Transverse colon (tissue), 4 donors: ENCODE data around the gene KIDINS220. TPM values are rescaled to one million over a fixed set of nuclear protein-coding genes. Genes with fewer than 3 reads are reported as not detected.

Experiments
- DNase-seq: peaks from one replicate; pipeline ENCODE4 v3.0.0-alpha.2; 2019
- H3K27ac ChIP-seq, 4 donors: fragments of 200-600 bp; sonication (generic); 2 replicates each; pipeline ENCODE4 v1.5.1; 2016 to 2018; ENCODE audit warnings: inconsistent platforms in 4 of 4
- H3K27me3 ChIP-seq: fragments of 200-600 bp; sonication (generic); 2 replicates; pipeline ENCODE4 v1.5.1; 2017; ENCODE audit warnings: inconsistent platforms
- H3K36me3 ChIP-seq, 4 donors: fragments of 200-600 bp; sonication (generic); 2 replicates each; pipeline ENCODE4 v1.5.1; 2017 to 2019; ENCODE audit warnings: inconsistent platforms in 4 of 4
- H3K4me1 ChIP-seq, 4 donors: fragments of 200-600 bp; sonication (generic); 2 replicates each; pipeline ENCODE4 v1.5.1; 2017 to 2020; ENCODE audit warnings: inconsistent platforms in 4 of 4
- H3K4me3 ChIP-seq, 4 donors: fragments of 200-600 bp; sonication (generic); 1 replicate in 1 of 4; 2 replicates in 3 of 4; pipeline versions ENCODE4 v1.5.1 to v1.6.1; 2017 to 2019; ENCODE audit warnings: inconsistent platforms in 4 of 4
- H3K9me3 ChIP-seq, 2 donors: fragments of 200-600 bp; sonication (generic); 2 replicates each; pipeline ENCODE4 v1.5.1; 2017 to 2019; ENCODE audit warnings: inconsistent platforms in 2 of 2
- CTCF ChIP-seq, 5 experiments: fragments of 200-600 bp in 3 of 5; fragments of 450-650 bp in 2 of 5; sonication (generic) in 3 of 5; IDR thresholded peaks; 1 replicate in 2 of 5; 2 replicates in 3 of 5; pipeline ENCODE4 v1.5.1; 2016 to 2017; ENCODE audit warnings: antibody characterized with exemption in 5 of 5, inconsistent platforms in 3 of 5, mild to moderate bottlenecking in 2 of 5, moderate library complexity in 1 of 5
- EP300 ChIP-seq: sonication (generic); formaldehyde crosslinking; IDR thresholded peaks from one replicate; pipeline ENCODE4 v1.6.1; 2017; ENCODE audit warnings: antibody characterized with exemption, low read depth
- POLR2A ChIP-seq: fragments of 450-650 bp; IDR thresholded peaks from one replicate; pipeline ENCODE4 v1.6.1; 2016; ENCODE audit warnings: antibody characterized with exemption, mild to moderate bottlenecking, moderate library complexity
- POLR2AphosphoS5 ChIP-seq, 3 donors: sonication (generic); formaldehyde crosslinking; IDR thresholded peaks; one replicate each; pipeline ENCODE4 v1.6.1; 2016; ENCODE audit warnings: antibody characterized with exemption in 3 of 3
- WGBS, 2 donors: methylation state at CpG; one replicate each; pipeline ENCODE4 v1.1.5; 2018; ENCODE audit warnings: low coverage in 1 of 2; 5-methylcytosine and 5-hydroxymethylcytosine counted together
- in situ Hi-C, 4 donors: fragments of 200-750 bp; cut with MboI; loops; one replicate each; pipeline versions ENCODE4 v1.15.0 to v1.15.1; 2017; ENCODE audit warnings: low sequenced_read_pairs in 3 of 4, low pct_ligation_motif_present in 1 of 4, low pct_unique_long_range_greater_than_20kb in 1 of 4
- intact Hi-C: fragments of 100-400 bp; cut with DNase I; formaldehyde crosslinking; loops from one replicate; pipeline ENCODE4 v1.15.1; 2023; ENCODE audit warnings: low total_unique reads
- total RNA-seq, 4 donors: library from RNA; depleted of rRNA; stranded (reverse); fragments of >200 nt; gene quantifications; one replicate each; pipeline ENCODE4 v1.1.0, GENCODE V29; 2016

The KIDINS220 gene
- total RNA-seq, 4 donors from 2014 or later = 79.3 to 110 (median 85.9) TPM

DNA sequence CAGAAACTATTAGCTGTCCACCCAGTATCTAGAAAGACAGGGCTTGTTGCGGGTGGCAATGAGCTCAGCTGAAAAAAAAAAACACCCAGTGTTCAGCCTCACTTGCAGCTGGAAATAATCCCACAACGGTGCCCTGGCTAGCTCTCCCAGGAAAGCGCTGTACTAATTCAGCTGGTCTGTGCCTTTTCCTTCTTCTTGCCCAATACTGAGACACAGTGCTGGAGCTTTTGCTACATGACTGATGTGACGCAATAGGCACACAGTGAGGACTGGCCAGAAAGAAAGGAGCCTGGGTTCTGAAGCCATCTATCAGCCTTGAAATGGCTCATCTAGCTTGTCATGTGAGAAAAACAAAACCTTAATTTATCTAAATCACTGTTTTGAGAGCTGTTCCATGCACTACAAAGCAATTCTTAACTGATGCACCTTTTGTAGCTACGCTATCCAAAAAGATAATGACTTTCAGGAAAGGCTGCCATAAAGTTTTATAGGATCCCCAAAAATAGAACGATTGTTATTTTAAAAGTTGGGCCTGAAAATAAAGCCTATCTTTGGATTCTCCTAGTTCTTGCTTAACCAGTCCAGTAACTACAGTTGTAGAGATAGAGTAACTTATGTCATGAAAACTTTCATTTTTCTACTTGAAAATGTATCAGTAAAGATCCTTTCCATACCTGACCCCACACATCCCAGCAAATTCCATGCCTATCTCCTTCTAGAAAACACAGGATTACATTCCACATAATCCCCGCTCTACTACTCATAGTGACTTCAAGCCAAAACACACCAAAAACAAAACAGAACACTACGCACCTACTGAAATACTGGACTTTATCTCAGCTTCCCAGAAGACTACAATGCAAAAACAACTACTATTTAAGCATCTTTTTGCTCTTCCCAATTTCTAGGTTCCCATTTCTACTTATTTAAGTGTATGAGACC lies 15.9 kb downstream of the KIDINS220 start:
- Histone ChIP-seq H3K9me3 (no peaks in the 10 kb centered on the region), H3K27me3 (no peaks in the 10 kb centered on the region), H3K4me1 (peaks cover 0 to 13% (median 4%) of the 10 kb centered on the region in 4 donors), H3K27ac (peak overlapping the region; percentile 37 to 74 (median 59)), H3K4me3 (no peak overlapping the region), H3K36me3 (peaks cover 0 to 33% (median 4%) of the 10 kb centered on the region in 4 donors)
- DNase-seq = peak; percentile 21
- in situ Hi-C loops = no loop called here
- intact Hi-C loops = no loop called here
- 66 to 72% methylated on average over 5 to 8 of the region's 8 CpGs for WGBS, 2 donors
- TF ChIP-seq POLR2AphosphoS5 (IDR thresholded peaks at IDR 0.05) (peak in 2 of 3 donors; percentile 48 to 69), EP300 (no peak), POLR2A (no peak)

- H3K4me1 ChIP-seq = peaks cover 0 to 13% (median 4%) of the 10 kb centered on the region in 4 donors
- no peak overlapping the region for H3K4me3 ChIP-seq
- no peak for DNase-seq
- intact Hi-C loops = no loop called here
- peaks cover 0 to 29% (median 6%) of the 10 kb centered on the region in 4 donors for H3K36me3 ChIP-seq
- no peaks in the 10 kb centered on the region for H3K27me3 ChIP-seq
- 92 to 100% methylated on average over 6 to 8 of the region's 8 CpGs for WGBS, 2 donors
- H3K27ac ChIP-seq = no peak overlapping the region
- TF ChIP-seq EP300 (no peak), POLR2A (no peak), POLR2AphosphoS5 (IDR thresholded peaks at IDR 0.05) (no peak), CTCF (IDR thresholded peaks at IDR 0.05) (no peak)
- in situ Hi-C loops = no loop called here
- no peaks in the 10 kb centered on the region for H3K9me3 ChIP-seq
These were observed 17.5 kb downstream of the KIDINS220 start for GRCh38 chr2:8819948-8820347.

DNA sequence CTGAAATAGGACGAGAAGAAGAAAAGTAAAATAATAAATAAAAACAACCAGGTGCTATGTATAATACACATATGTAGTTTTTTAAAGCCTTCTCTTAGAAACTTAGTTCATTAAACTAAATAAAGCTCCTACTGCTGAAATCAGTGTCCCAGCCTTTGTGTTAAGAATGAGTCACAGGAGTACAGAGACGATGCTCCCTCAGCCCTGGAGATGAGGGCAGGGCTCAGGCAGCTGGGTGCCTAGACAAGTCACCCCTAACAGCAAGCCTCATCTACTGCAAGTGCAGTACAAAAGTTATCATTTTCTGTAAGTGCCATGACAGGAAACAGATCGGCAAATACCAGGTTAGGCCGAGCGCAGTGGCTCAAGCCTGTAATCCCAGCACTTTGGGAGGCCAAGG lies 18.2 kb downstream of the KIDINS220 start:
- TF ChIP-seq POLR2AphosphoS5 (IDR thresholded peaks at IDR 0.05) (no peak), POLR2A (no peak), EP300 (no peak), CTCF (IDR thresholded peaks at IDR 0.05) (no peak)
- WGBS, 2 donors = 81 to 84% methylated on average over 3 to 5 of the region's 5 CpGs
- H3K27me3 ChIP-seq = no peaks in the 10 kb centered on the region
- no peak overlapping the region for H3K27ac ChIP-seq
- peaks cover 0 to 13% (median 4%) of the 10 kb centered on the region in 4 donors for H3K4me1 ChIP-seq
- in situ Hi-C loops (no loop called here), intact Hi-C loops (no loop called here)
- no peak for DNase-seq
- H3K4me3 ChIP-seq = no peak overlapping the region
- peaks cover 0 to 26% (median 6%) of the 10 kb centered on the region in 4 donors for H3K36me3 ChIP-seq
- H3K9me3 ChIP-seq = no peaks in the 10 kb centered on the region

GRCh38 chr2:8817221-8817620 lies 20.2 kb downstream of the KIDINS220 start:
- Histone ChIP-seq H3K27ac (no peak overlapping the region), H3K27me3 (no peaks in the 10 kb centered on the region), H3K9me3 (no peaks in the 10 kb centered on the region), H3K36me3 (peaks cover 0 to 30% (median 10%) of the 10 kb centered on the region in 4 donors), H3K4me3 (no peak overlapping the region), H3K4me1 (peaks cover 0 to 8% (median under 1%) of the 10 kb centered on the region in 4 donors)
- intact Hi-C loops = no loop called here
- WGBS, 2 donors = 100% methylated on average over 1 of the region's 1 CpG
- TF ChIP-seq POLR2A (no peak), CTCF (IDR thresholded peaks at IDR 0.05) (no peak), EP300 (no peak), POLR2AphosphoS5 (IDR thresholded peaks at IDR 0.05) (no peak)
- DNase-seq = no peak
- in situ Hi-C loops = no loop called here
